ENCODE data around the gene LARGE2.

Gene LARGE2

GRCh38 chr11:45929486-45930030 is 7.1 kb downstream of the LARGE2 start:
- no peak for ATAC-seq
- TF ChIP-seq CSDC2 (CRISPR knock-in tag; IDR thresholded peaks at IDR 0.05) = no peak
- no peak for TF ChIP-seq SNAI2 (CRISPR knock-in tag; IDR thresholded peaks at IDR 0.05)
- no peak for TF ChIP-seq ESRRG (CRISPR knock-in tag; IDR thresholded peaks at IDR 0.05)
- TF ChIP-seq BACH2 (CRISPR knock-in tag; IDR thresholded peaks at IDR 0.05; ENCODE audit: borderline replicate concordance) = no peak
- no peak for TF ChIP-seq TSHZ2 (CRISPR knock-in tag; IDR thresholded peaks at IDR 0.05)
- no peak for TF ChIP-seq ZNF565 (CRISPR knock-in tag; conservative IDR thresholded peaks at IDR 0.05; ENCODE audit: low read depth)
- no peak for TF ChIP-seq ZC3H10 (CRISPR knock-in tag; IDR thresholded peaks at IDR 0.05)
- no peak for TF ChIP-seq TOX (CRISPR knock-in tag; IDR thresholded peaks at IDR 0.05; ENCODE audit: borderline replicate concordance)
- TF ChIP-seq CREB5 (CRISPR knock-in tag; IDR thresholded peaks at IDR 0.05; ENCODE audit: low read depth) = no peak
- TF ChIP-seq POU6F1 (CRISPR knock-in tag; IDR thresholded peaks at IDR 0.05; ENCODE audit: borderline replicate concordance, low read depth) = no peak
- no peak for TF ChIP-seq TCF4 (CRISPR knock-in tag; IDR thresholded peaks at IDR 0.05; ENCODE audit: borderline replicate concordance)
- no peak for TF ChIP-seq ARNTL (CRISPR knock-in tag; IDR thresholded peaks at IDR 0.05; ENCODE audit: borderline replicate concordance, low read depth)
- TF ChIP-seq ZFP3 (CRISPR knock-in tag; IDR thresholded peaks at IDR 0.05) = no peak
- TF ChIP-seq ZNF70 (CRISPR knock-in tag; IDR thresholded peaks at IDR 0.05) = no peak
- no peak for TF ChIP-seq PPARA (CRISPR knock-in tag; IDR thresholded peaks at IDR 0.05; ENCODE audit: borderline replicate concordance)
- TF ChIP-seq RARB (CRISPR knock-in tag; IDR thresholded peaks at IDR 0.05) = no peak

GRCh38 chr11:45930031-45930794 is 7.8 kb downstream of the LARGE2 start:
- no peak for TF ChIP-seq PPARA (CRISPR knock-in tag; IDR thresholded peaks at IDR 0.05; ENCODE audit: borderline replicate concordance)
- no peak for TF ChIP-seq SNAI2 (CRISPR knock-in tag; IDR thresholded peaks at IDR 0.05)
- TF ChIP-seq CSRNP3 (CRISPR knock-in tag; IDR thresholded peaks at IDR 0.05) = no peak
- no peak for TF ChIP-seq BACH2 (CRISPR knock-in tag; IDR thresholded peaks at IDR 0.05; ENCODE audit: borderline replicate concordance)
- no peak for TF ChIP-seq RARB (CRISPR knock-in tag; IDR thresholded peaks at IDR 0.05)
- no peak for TF ChIP-seq PATZ1 (CRISPR knock-in tag; IDR thresholded peaks at IDR 0.05; ENCODE audit: borderline replicate concordance)
- TF ChIP-seq GLIS3 (CRISPR knock-in tag; IDR thresholded peaks at IDR 0.05) = no peak
- no peak for TF ChIP-seq ISL1 (CRISPR knock-in tag; IDR thresholded peaks at IDR 0.05)
- TF ChIP-seq TCF4 (CRISPR knock-in tag; IDR thresholded peaks at IDR 0.05; ENCODE audit: borderline replicate concordance) = no peak
- TF ChIP-seq POU6F1 (CRISPR knock-in tag; IDR thresholded peaks at IDR 0.05; ENCODE audit: borderline replicate concordance, low read depth) = no peak
- TF ChIP-seq ZNF70 (CRISPR knock-in tag; IDR thresholded peaks at IDR 0.05) = no peak
- TF ChIP-seq ZFP30 (CRISPR knock-in tag; IDR thresholded peaks at IDR 0.05) = no peak
- TF ChIP-seq CREB5 (CRISPR knock-in tag; IDR thresholded peaks at IDR 0.05; ENCODE audit: low read depth) = no peak
- no peak for TF ChIP-seq TOX (CRISPR knock-in tag; IDR thresholded peaks at IDR 0.05; ENCODE audit: borderline replicate concordance)
- no peak for TF ChIP-seq ARNTL (CRISPR knock-in tag; IDR thresholded peaks at IDR 0.05; ENCODE audit: borderline replicate concordance, low read depth)
- no peak for TF ChIP-seq OSR1 (CRISPR knock-in tag; IDR thresholded peaks at IDR 0.05)
- no peak for TF ChIP-seq ZFP3 (CRISPR knock-in tag; IDR thresholded peaks at IDR 0.05)
- no peak for ATAC-seq

Data from SK-N-SH treated with all-trans-retinoic acid at 6 μM for 48 hours (cell line).